ENCODE measurements around the gene GSE1.
A peak's percentile ranks its signal among the peaks of the same experiment; 100 is the strongest.

The GSE1 gene

DNA sequence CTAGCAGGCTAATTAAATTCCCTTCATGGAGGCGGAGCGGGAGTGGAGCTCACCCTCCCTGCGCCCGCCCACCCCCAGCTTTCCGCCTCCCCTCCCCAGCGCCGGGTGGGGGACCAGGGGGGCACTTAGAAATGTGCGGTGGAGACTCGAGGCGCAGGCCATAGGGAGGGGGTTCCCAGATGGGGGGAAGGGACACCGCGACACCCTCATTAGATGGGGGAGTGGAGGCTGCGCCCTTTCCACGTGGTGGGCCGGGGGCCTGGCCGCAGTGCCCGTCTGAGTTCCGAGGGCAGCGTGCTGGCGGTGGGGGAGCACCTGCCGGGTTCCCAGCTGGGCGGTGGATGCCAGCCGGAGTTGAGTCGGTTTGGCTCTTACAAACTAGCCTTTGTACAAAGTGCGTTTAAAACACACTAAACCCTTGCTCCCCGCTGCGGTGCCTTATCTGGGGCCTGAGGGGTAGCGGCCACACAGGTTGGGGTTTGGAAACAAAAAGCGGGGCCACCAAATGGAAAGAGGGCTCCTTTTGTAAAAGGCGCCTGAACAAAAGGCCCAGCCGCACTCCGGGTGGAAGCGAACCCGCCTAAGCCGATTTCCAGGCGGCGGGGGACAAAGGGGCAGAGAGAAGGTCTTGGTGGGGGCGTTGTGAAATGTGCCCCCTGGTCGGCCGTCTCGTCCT lies 1.4 kb downstream of the GSE1 start:
- Histone ChIP-seq H3K9me3 (ENCODE audit: severe bottlenecking) (no peaks in the 10 kb centered on the region), H3K27me3 (ENCODE audit: insufficient read depth, poor library complexity, severe bottlenecking) (no peaks in the 10 kb centered on the region), H3K27ac (ENCODE audit: poor library complexity, severe bottlenecking) (peak overlapping the region; percentile 91), H3K4me1 (ENCODE audit: insufficient read depth, poor library complexity, severe bottlenecking) (peaks cover 13% of the 10 kb centered on the region), H3K4me3 (ENCODE audit: severe bottlenecking) (peak overlapping the region; percentile 48), H3K36me3 (ENCODE audit: low read depth) (no peaks in the 10 kb centered on the region)
- ATAC-seq (ENCODE audit: low read depth): no peak
- TF ChIP-seq, protein P1, sequence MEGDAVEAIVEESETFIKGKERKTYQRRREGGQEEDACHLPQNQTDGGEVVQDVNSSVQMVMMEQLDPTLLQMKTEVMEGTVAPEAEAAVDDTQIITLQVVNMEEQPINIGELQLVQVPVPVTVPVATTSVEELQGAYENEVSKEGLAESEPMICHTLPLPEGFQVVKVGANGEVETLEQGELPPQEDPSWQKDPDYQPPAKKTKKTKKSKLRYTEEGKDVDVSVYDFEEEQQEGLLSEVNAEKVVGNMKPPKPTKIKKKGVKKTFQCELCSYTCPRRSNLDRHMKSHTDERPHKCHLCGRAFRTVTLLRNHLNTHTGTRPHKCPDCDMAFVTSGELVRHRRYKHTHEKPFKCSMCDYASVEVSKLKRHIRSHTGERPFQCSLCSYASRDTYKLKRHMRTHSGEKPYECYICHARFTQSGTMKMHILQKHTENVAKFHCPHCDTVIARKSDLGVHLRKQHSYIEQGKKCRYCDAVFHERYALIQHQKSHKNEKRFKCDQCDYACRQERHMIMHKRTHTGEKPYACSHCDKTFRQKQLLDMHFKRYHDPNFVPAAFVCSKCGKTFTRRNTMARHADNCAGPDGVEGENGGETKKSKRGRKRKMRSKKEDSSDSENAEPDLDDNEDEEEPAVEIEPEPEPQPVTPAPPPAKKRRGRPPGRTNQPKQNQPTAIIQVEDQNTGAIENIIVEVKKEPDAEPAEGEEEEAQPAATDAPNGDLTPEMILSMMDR (IDR thresholded peaks at IDR 0.05; ENCODE audit: poor library complexity, severe bottlenecking): no peak
- DNase-seq (ENCODE audit: low spot score): no peak

DNA sequence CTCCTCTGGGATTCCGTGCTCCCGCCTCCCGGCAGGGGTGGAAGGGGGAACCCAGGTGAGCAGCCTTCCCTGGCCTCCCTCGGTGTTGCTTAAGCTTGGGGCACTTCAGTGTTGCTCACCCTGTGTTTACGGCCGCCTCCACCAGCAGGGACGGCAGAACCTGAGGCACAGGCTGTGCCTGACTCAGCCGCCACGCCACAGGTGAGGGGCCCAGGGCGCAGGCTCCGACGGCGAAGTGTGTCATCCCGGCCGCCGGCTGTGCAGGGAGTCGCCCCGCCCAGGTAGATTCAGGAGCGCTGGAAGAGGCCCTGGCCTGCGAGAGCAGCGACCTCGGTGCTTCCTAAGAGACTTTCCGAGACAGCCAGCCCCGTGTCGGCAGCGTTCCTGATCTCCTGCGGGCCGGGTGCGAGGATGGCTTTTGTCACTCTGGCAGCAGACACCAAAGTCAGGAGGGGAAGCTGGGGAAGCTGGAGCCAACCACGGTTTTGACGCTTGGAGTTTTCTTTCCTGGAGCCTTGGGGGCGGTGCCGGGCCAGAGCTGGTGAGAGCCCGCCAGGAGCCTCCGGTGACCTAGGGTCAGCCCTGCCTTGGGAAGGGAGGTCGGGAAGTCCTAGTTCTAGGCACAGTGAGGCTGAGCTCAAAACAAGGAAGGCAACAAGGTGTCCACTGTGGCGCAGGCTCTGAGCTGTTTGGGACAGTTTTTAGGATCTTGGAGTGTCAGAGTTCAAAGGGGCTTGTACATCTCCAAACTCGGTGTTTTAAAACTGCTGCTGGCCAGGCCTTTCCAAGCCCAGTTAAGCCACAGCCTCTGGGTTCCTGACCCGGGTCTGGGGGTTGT lies 2.1 kb downstream of the GSE1 start:
- Histone ChIP-seq H3K27me3 (ENCODE audit: insufficient read depth, poor library complexity, severe bottlenecking) (no peaks in the 10 kb centered on the region), H3K4me3 (ENCODE audit: severe bottlenecking) (peak overlapping the region; percentile 48), H3K36me3 (ENCODE audit: low read depth) (no peaks in the 10 kb centered on the region), H3K9me3 (ENCODE audit: severe bottlenecking) (no peaks in the 10 kb centered on the region), H3K27ac (ENCODE audit: poor library complexity, severe bottlenecking) (peak overlapping the region; percentile 91), H3K4me1 (ENCODE audit: insufficient read depth, poor library complexity, severe bottlenecking) (peaks cover 8% of the 10 kb centered on the region)
- TF ChIP-seq, protein P1 (IDR thresholded peaks at IDR 0.05; ENCODE audit: poor library complexity, severe bottlenecking): no peak
- ATAC-seq (ENCODE audit: low read depth) (peak; percentile 76), DNase-seq (ENCODE audit: low spot score) (peak; percentile 98)

- no peak overlapping the region for H3K4me3 ChIP-seq (ENCODE audit: severe bottlenecking)
- no peak for ATAC-seq (ENCODE audit: low read depth)
- H3K27ac ChIP-seq (ENCODE audit: poor library complexity, severe bottlenecking): peak overlapping the region; percentile 91
- no peaks in the 10 kb centered on the region for H3K27me3 ChIP-seq (ENCODE audit: insufficient read depth, poor library complexity, severe bottlenecking)
- no peaks in the 10 kb centered on the region for H3K36me3 ChIP-seq (ENCODE audit: low read depth)
- no peak for DNase-seq (ENCODE audit: low spot score)
- TF ChIP-seq, protein P1 (IDR thresholded peaks at IDR 0.05; ENCODE audit: poor library complexity, severe bottlenecking): peak; percentile 74
- no peaks in the 10 kb centered on the region for H3K9me3 ChIP-seq (ENCODE audit: severe bottlenecking)
- peaks cover 7% of the 10 kb centered on the region for H3K4me1 ChIP-seq (ENCODE audit: insufficient read depth, poor library complexity, severe bottlenecking)
These were observed 2.9 kb downstream of the GSE1 start for GRCh38 chr16:85615852-85616606.

- no peak overlapping the region for H3K4me3 ChIP-seq (ENCODE audit: severe bottlenecking)
- H3K27me3 ChIP-seq (ENCODE audit: insufficient read depth, poor library complexity, severe bottlenecking): no peaks in the 10 kb centered on the region
- no peaks in the 10 kb centered on the region for H3K36me3 ChIP-seq (ENCODE audit: low read depth)
- TF ChIP-seq, protein P1 (IDR thresholded peaks at IDR 0.05; ENCODE audit: poor library complexity, severe bottlenecking): no peak
- no peak for ATAC-seq (ENCODE audit: low read depth)
- H3K27ac ChIP-seq (ENCODE audit: poor library complexity, severe bottlenecking): no peak overlapping the region
- peaks cover 7% of the 10 kb centered on the region for H3K4me1 ChIP-seq (ENCODE audit: insufficient read depth, poor library complexity, severe bottlenecking)
- no peaks in the 10 kb centered on the region for H3K9me3 ChIP-seq (ENCODE audit: severe bottlenecking)
- no peak for DNase-seq (ENCODE audit: low spot score)
These were observed 3.6 kb downstream of the GSE1 start for GRCh38 chr16:85616607-85617321.

All from RWPE2 (cell line).